ENCODE data around the gene USP31. TPM values are rescaled to one million over a fixed set of nuclear protein-coding genes. Genes with fewer than 3 reads are reported as not detected.

Gene USP31
- total RNA-seq, 6 experiments from 2014 or later = 5.0 to 6.2 (median 5.8) TPM

GRCh38 chr16:23016368-23016767 is 132.9 kb downstream of the USP31 start:
- Mint-ChIP-seq H3K27ac (no peak overlapping the region), H3K4me3 (no peak overlapping the region)

GRCh38 chr16:23015580-23015979 is 133.7 kb downstream of the USP31 start:
- Mint-ChIP-seq H3K4me3 (no peak overlapping the region), H3K36me3 (ENCODE audit: low read depth) (no peaks in the 10 kb centered on the region; the same call in 1 of the 2 replicates), H3K4me1 (ENCODE audit: low read depth) (no peaks in the 10 kb centered on the region), H3K27me3 (ENCODE audit: insufficient read depth) (peaks cover 10% of the 10 kb centered on the region), H3K27ac (no peak overlapping the region), H3K9me3 (no peaks in the 10 kb centered on the region)
- TF ChIP-seq CTCF (IDR thresholded peaks at IDR 0.05) = no peak
- DNase-seq = no peak

More at GRCh38 chr16:23016368-23016767, 132.9 kb downstream of the USP31 start:
- no peaks in the 10 kb centered on the region; the same call in 1 of the 2 replicates for H3K36me3 Mint-ChIP-seq (ENCODE audit: low read depth)
- TF ChIP-seq CTCF (IDR thresholded peaks at IDR 0.05) = no peak
- H3K4me1 Mint-ChIP-seq (ENCODE audit: low read depth) = no peaks in the 10 kb centered on the region
- H3K9me3 Mint-ChIP-seq = no peaks in the 10 kb centered on the region
- DNase-seq = no peak
- peaks cover 10% of the 10 kb centered on the region for H3K27me3 Mint-ChIP-seq (ENCODE audit: insufficient read depth)

- H3K36me3 Mint-ChIP-seq (ENCODE audit: low read depth) = no peaks in the 10 kb centered on the region
- H3K27me3 Mint-ChIP-seq (ENCODE audit: insufficient read depth) = peaks cover 10% of the 10 kb centered on the region
- no peaks in the 10 kb centered on the region for H3K9me3 Mint-ChIP-seq
- no peak for TF ChIP-seq CTCF (IDR thresholded peaks at IDR 0.05)
- no peak overlapping the region for H3K27ac Mint-ChIP-seq
- no peak for DNase-seq
- H3K4me1 Mint-ChIP-seq (ENCODE audit: low read depth) = no peaks in the 10 kb centered on the region
- H3K4me3 Mint-ChIP-seq = no peak overlapping the region
Measured at GRCh38 chr16:23014592-23014991, 134.7 kb downstream of the USP31 start.

Other genes with a start within 250 kb of the USP31 start
- not detected for gene SCNN1G, start 33.3 kb upstream of the USP31 start, total RNA-seq (2021; fragmentation: NEBNext Ultra II Directional; extraction: Animal tissue kit (Norgen Biotek cat#: 25700))
- gene SCNN1B, start 152.8 kb upstream of the USP31 start, total RNA-seq (2021; fragmentation: NEBNext Ultra II Directional; extraction: Animal tissue kit (Norgen Biotek cat#: 25700)) = not detected

Data from HFFc6 (cell line).